ENCODE measurements around the gene PDRG1. TPM values are rescaled to one million over a fixed set of nuclear protein-coding genes. Genes with fewer than 3 reads are reported as not detected.
"Not testable (repeated sequence)": the region's sequence is repeated elsewhere in the genome, so short reads cannot be mapped to it uniquely, and the experiment has no call there.

PDRG1 gene
- total RNA-seq, 1 experiment from 2014 or later: 31.4 TPM

DNA sequence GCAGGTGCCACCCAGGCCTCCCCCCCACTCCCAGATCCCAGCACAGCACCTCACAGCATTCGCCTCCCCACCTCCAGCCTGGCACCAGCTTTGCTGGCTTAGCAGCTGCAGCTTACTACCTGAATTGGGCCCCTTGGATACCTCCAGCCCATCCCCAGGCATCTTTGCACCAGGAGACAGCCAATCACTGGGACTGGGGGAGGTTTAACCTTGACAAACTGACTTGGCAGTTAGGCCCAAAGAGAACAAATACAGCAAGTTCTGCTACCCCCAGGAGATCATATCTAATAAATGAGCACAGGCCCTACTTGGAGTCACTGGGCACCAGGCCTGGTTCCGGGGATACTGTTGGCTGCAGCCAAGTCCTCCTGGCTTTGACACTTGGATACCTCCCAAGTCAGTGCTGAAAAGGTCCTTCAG lies 8.8 kb downstream of the PDRG1 start:
- no peak overlapping the region for H3K4me3 ChIP-seq
- DNase-seq: peak; percentile 71

DNA sequence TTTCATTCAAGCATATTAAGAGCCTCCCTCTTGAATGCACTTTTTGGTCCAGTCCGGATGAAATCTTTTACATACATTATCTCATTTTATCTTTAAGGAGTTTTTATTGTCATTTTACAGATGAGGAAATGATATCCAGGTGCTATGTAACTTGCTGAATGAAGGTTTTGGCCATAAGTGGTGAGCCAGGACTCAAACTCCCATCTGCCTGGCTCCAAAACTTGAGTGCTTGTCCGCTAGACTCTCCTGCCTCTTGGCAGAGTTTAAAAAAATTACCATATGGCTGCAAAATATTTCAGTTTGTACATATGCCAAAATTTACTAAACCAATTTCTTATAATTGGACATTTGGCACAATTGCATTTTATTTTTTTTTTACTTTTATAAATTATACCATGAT lies 12.2 kb downstream of the PDRG1 start:
- no peaks in the 10 kb centered on the region for H3K9me3 ChIP-seq
- no peak for DNase-seq
- no peak overlapping the region for H3K4me3 ChIP-seq
- H3K27me3 ChIP-seq: no peaks in the 10 kb centered on the region
- H3K36me3 ChIP-seq: peaks cover 2% of the 10 kb centered on the region; the same call in 1 of the 2 replicates

More for the DNA sequence above, 8.8 kb downstream of the PDRG1 start:
- Histone ChIP-seq H3K9me3 (no peaks in the 10 kb centered on the region), H3K27me3 (no peaks in the 10 kb centered on the region), H3K36me3 (peaks cover 31% of the 10 kb centered on the region)

DNA sequence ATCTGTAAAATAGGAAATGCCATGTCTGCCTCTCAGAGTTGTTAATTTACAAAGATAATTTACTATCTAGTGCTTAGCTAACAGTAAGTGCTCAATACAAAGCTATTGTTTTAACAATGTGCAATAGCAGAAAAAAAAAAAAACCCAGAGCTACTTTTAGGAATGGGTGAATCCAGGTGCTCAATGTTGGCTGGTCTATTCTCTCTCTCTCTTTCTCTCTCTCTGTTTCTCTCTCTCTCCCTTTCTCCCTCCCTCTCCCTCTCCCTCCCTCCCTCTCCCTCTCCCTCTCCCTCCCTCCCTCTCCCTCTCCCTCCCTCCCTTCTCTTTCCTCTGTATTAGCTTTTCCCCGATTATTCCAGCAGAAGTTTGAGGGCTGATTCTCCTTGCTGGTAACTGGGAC lies 14.0 kb downstream of the PDRG1 start:
- Histone ChIP-seq H3K4me3 (no peak overlapping the region), H3K36me3 (no peaks in the 10 kb centered on the region), H3K9me3 (no peaks in the 10 kb centered on the region), H3K27me3 (no peaks in the 10 kb centered on the region)
- DNase-seq: no peak

GRCh38 chr20:31936420-31936819 lies 15.4 kb downstream of the PDRG1 start:
- H3K9me3 ChIP-seq: no peaks in the 10 kb centered on the region
- no peak overlapping the region for H3K4me3 ChIP-seq
- no peaks in the 10 kb centered on the region for H3K27me3 ChIP-seq
- no peaks in the 10 kb centered on the region for H3K36me3 ChIP-seq
- DNase-seq: no peak

DNA sequence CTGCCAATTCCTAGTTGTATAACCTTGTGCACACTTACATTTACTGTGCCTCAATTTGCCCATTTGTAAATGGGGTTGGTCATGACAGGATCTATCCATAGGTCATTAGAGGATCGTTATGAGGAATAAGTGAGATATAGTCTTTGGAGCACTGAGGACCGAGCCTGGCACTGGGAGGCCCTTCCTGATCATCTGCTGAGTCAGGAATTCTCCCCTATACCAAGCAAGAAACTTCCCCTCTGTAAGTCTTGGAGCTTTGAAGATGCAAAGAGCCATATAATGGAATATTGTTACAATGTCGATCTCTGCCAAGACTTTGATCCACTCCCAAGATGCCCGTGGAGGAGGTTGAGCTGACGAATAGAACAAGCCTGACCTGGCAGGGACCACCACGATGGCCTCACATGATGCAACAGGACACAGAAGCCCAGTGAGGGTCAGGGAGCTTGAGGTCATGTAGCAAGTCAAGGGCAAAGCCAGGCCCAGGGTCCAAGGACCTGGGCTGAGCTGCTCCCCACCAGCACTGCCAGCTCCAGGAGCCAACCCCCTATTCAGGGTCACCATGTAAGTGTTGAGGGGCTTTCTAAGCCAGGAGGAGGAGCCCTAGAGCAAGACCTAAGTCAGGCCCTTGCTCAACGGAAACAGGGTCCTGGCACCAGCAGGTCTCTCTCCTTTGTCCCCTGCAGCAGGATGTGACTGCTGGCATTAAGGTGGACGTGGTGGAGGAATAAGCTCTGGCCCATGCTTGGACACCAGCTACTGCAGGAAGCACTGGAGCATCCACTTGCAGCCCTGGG lies 16.7 kb downstream of the PDRG1 start:
- DNase-seq: no peak
- Histone ChIP-seq H3K9me3 (no peaks in the 10 kb centered on the region), H3K4me3 (no peak overlapping the region), H3K27me3 (no peaks in the 10 kb centered on the region; the same call in 1 of the 2 replicates), H3K36me3 (no peaks in the 10 kb centered on the region)

DNA sequence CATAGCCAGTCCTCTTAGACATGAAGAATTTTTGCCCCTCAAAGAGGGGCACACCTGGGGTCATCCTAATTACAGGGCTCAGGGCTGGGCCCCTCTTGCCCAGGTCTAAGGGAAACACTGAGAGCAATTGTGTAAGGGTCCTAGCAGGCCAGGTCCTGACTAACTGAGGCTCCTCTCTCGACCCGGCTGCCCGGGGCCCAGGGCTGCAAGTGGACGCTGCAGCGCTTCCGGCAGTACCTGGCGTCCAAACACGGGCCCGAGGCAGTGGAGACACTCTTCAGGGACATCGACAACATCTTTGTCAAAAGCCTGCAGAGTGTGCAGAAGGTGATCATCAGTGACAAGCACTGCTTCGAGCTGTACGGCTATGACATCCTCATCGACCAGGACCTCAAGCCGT lies 17.4 kb downstream of the PDRG1 start:
- no peak for DNase-seq
- no peaks in the 10 kb centered on the region for H3K36me3 ChIP-seq
- H3K9me3 ChIP-seq: no peaks in the 10 kb centered on the region
- no peaks in the 10 kb centered on the region; the same call in 1 of the 2 replicates for H3K27me3 ChIP-seq
- no peak overlapping the region for H3K4me3 ChIP-seq

- no peak for DNase-seq
- Histone ChIP-seq H3K27me3 (no peaks in the 10 kb centered on the region; the same call in 1 of the 2 replicates), H3K36me3 (no peaks in the 10 kb centered on the region), H3K4me3 (no peak overlapping the region), H3K9me3 (no peaks in the 10 kb centered on the region)
Measured at GRCh38 chr20:31933698-31934097, 18.1 kb downstream of the PDRG1 start.

- no peak for DNase-seq
- no peaks in the 10 kb centered on the region; the same call in 1 of the 2 replicates for H3K27me3 ChIP-seq
- H3K9me3 ChIP-seq: no peaks in the 10 kb centered on the region
- H3K4me3 ChIP-seq: no peak overlapping the region
- H3K36me3 ChIP-seq: no peaks in the 10 kb centered on the region
Measured at GRCh38 chr20:31930779-31931178, 21.1 kb downstream of the PDRG1 start.

DNA sequence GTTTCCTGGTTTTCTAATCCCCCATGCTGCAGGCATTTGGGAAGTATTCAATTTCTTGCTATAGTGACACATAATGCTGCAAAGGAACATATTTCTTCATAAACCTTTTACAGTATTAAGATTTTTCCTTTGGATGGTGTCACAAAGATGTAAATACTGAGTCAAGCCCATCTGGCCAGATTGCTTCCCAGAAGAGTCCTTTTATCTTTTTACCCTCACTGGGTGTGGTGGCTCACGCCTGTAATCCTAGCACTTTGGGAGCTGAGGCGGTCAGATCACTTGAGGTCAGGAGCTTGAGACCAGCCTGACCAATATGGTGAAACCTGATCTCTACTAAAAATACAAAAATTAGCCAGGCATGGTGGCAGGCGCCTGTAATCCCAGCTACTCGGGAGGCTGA lies 22.2 kb downstream of the PDRG1 start:
- H3K27me3 ChIP-seq, DNase-seq, H3K4me3 ChIP-seq, H3K9me3 ChIP-seq, H3K36me3 ChIP-seq: not testable (repeated sequence)

GRCh38 chr20:31927627-31928159 lies 24.2 kb downstream of the PDRG1 start:
- Histone ChIP-seq H3K27me3 (no peaks in the 10 kb centered on the region; the same call in 1 of the 2 replicates), H3K9me3 (no peaks in the 10 kb centered on the region), H3K36me3 (no peaks in the 10 kb centered on the region), H3K4me3 (no peak overlapping the region)
- DNase-seq: no peak

GRCh38 chr20:31926493-31926892 lies 25.4 kb downstream of the PDRG1 start:
- Histone ChIP-seq H3K27me3 (no peaks in the 10 kb centered on the region; the same call in 1 of the 2 replicates), H3K36me3 (no peaks in the 10 kb centered on the region), H3K9me3 (no peaks in the 10 kb centered on the region), H3K4me3 (no peak overlapping the region)
- DNase-seq: no peak

DNA sequence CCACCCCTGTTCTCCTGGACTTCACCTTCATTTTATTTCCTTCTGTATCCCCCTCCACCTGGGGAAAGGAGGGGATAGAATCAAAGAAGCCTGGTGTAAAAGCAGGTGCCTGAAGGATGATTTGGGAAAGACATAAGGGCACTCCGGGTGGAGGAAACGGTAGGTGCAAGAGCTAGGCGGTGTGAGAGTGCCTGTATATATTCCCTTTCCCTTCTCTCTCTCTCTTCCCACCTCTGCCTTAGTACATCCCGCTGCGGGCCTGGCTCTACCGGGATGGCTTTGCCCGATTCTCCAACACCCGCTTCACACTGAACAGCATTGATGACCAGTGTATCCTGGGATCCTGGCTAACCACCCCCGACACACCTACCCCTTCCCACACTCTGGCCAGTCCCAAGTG lies 26.2 kb downstream of the PDRG1 start:
- no peaks in the 10 kb centered on the region; the same call in 1 of the 2 replicates for H3K27me3 ChIP-seq
- no peak for DNase-seq
- no peaks in the 10 kb centered on the region for H3K9me3 ChIP-seq
- no peak overlapping the region for H3K4me3 ChIP-seq
- H3K36me3 ChIP-seq: no peaks in the 10 kb centered on the region

DNA sequence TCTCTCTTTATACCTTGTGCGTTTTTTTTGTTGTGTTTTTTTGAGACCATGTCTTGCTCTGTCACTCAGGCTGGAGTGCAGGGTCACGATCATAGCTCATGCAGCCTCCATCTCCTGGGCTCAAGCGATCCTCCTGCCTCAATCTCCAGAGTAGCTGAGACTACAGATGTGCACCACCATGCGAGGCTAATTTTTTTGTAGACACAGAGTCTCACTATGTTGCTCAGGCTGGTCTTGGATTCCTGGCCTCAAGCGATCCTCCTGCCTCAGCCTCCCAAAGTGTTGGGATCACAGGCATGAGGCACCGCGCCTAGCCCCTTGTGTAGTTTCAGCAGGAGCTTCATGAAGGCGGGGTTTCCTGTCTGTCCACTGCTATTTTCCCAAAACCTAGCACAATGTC lies 27.3 kb downstream of the PDRG1 start:
- no peak overlapping the region for H3K4me3 ChIP-seq
- DNase-seq: no peak
- no peaks in the 10 kb centered on the region for H3K9me3 ChIP-seq
- no peaks in the 10 kb centered on the region for H3K27me3 ChIP-seq
- H3K36me3 ChIP-seq: no peaks in the 10 kb centered on the region

DNA sequence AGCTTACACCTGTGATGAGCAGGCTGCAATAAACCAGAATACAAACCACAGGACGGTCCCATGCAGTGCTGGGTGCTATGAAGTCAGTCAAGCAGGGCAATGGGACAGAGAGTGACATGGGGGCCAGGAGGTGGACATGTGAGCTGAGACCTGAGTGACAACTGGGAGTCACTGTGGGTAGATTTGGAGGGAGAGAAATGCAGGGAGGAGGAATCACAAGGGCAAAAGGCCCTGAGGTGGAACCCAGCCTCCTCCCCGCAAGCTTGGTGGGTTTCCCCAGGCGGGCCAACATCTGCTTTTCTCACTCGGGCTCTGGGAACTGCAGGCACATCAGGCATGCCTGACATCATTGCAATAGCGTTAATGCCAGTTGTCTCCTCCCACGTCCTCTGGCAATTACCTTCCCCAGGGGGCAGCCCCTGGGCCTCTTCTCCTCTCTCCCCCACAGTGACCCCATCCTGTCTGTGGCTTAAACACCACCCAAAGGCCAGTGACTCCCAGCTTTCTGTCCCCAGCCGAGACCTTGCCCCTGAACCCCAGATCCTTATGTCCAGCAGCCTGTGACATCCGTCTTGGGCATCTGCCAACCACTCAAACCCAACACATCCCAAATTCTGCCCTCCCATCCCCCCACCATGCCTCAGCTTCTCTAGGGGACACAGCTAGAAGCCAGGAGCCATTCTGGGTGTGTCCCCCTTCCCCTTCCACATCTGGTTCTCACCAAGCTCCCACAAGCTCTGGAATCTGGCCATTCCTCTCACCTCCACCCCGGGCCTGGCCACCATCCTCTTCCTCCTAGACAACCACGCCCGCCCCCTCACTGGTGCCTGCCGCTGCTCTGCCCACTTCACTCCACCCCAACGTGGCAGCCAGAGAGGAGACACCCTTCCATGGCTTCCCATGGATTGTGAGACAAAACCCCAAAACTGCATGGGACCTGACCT lies 28.2 kb downstream of the PDRG1 start:
- DNase-seq: no peak
- Histone ChIP-seq H3K9me3 (no peaks in the 10 kb centered on the region), H3K27me3 (no peaks in the 10 kb centered on the region), H3K36me3 (no peaks in the 10 kb centered on the region), H3K4me3 (no peak overlapping the region)

DNA sequence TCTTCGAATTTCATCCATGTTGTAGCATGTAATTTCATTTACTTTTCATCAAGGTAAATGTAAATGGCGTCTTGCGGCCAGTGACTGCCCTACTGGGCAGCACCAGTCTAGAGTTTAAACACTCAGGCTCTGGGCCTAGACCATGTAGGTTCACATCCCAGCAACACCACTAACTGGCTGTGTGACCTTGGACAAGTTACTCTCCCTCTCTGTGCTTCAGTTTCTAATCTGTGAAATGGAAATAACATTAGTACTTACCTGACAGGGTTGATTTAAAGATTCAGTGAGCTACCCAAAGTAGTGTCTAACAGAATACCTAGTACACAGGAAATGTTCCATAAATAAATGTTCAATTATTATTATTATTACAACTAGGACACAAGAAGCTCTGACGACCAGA lies 29.3 kb downstream of the PDRG1 start:
- H3K36me3 ChIP-seq: no peaks in the 10 kb centered on the region
- no peaks in the 10 kb centered on the region for H3K9me3 ChIP-seq
- no peak overlapping the region for H3K4me3 ChIP-seq
- no peak for DNase-seq
- H3K27me3 ChIP-seq: no peaks in the 10 kb centered on the region

DNA sequence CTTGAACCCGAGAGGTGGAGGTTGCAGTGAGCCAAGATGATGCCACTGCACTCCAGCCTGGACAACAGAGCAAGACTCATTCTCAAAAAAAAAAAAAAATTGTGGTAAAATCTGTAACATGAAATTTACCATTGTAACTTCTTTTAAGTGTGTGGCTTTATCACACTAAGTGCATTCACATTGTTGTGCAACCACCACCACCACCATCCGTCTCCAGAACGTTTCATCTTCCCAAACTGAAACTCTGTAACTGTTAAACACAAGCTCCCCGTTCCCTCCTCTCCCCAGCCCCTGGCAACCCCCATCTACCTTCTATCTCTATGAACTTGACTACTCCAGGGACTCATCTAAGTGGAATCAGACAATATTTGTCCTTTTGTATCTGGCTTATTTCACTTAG lies 29.7 kb downstream of the PDRG1 start:
- Histone ChIP-seq H3K27me3 (no peaks in the 10 kb centered on the region), H3K4me3 (no peak overlapping the region), H3K36me3 (no peaks in the 10 kb centered on the region), H3K9me3 (no peaks in the 10 kb centered on the region)
- no peak for DNase-seq

GRCh38 chr20:31921480-31921879 lies 30.4 kb downstream of the PDRG1 start:
- not testable (repeated sequence) for H3K27me3 ChIP-seq, H3K4me3 ChIP-seq, DNase-seq, H3K9me3 ChIP-seq, H3K36me3 ChIP-seq

Data from MG63 (cell line).